ENCODE data around the gene KRT3.

KRT3 gene

GRCh38 chr12:52815676-52816588, 20.0 kb upstream of the KRT3 start:
- Histone ChIP-seq H3K9ac (ENCODE audit: low read length) (no peak overlapping the region), H3K36me3 (ENCODE audit: control insufficient read depth, insufficient read depth, low read length) (no peaks in the 10 kb centered on the region), H3K4me1 (ENCODE audit: control insufficient read depth, insufficient read depth, low read length) (no peaks in the 10 kb centered on the region), H3K4me3 (ENCODE audit: low read length) (no peak overlapping the region), H3K27ac (ENCODE audit: low read depth, low read length) (no peak overlapping the region), H3K27me3 (ENCODE audit: control insufficient read depth, insufficient read depth, low read length) (no peaks in the 10 kb centered on the region)

GRCh38 chr12:52815161-52815560, 19.2 kb upstream of the KRT3 start:
- Histone ChIP-seq H3K27me3 (ENCODE audit: control insufficient read depth, insufficient read depth, low read length) (no peaks in the 10 kb centered on the region), H3K4me1 (ENCODE audit: control insufficient read depth, insufficient read depth, low read length) (no peaks in the 10 kb centered on the region), H3K27ac (ENCODE audit: low read depth, low read length) (no peak overlapping the region)

GRCh38 chr12:52814710-52815155, 18.8 kb upstream of the KRT3 start:
- Histone ChIP-seq H3K4me1 (ENCODE audit: control insufficient read depth, insufficient read depth, low read length) (no peaks in the 10 kb centered on the region), H3K27ac (ENCODE audit: low read depth, low read length) (no peak overlapping the region), H3K4me3 (ENCODE audit: low read length) (no peak overlapping the region), H3K9ac (ENCODE audit: low read length) (no peak overlapping the region), H3K36me3 (ENCODE audit: control insufficient read depth, insufficient read depth, low read length) (no peaks in the 10 kb centered on the region), H3K27me3 (ENCODE audit: control insufficient read depth, insufficient read depth, low read length) (no peaks in the 10 kb centered on the region)

More at GRCh38 chr12:52815161-52815560, 19.2 kb upstream of the KRT3 start:
- Histone ChIP-seq H3K9ac (ENCODE audit: low read length) (no peak overlapping the region), H3K36me3 (ENCODE audit: control insufficient read depth, insufficient read depth, low read length) (no peaks in the 10 kb centered on the region), H3K4me3 (ENCODE audit: low read length) (no peak overlapping the region)

GRCh38 chr12:52813885-52814709, 18.2 kb upstream of the KRT3 start, which contains the start of gene KRT4:
Gene KRT4 (minus strand): TSS chr12:52814116. CDS start chr12:52814058, 58 bp downstream.
- Histone ChIP-seq H3K4me3 (ENCODE audit: low read length) (no peak within 1 kb of the TSS), H3K9ac (ENCODE audit: low read length) (no peak within 1 kb of the TSS), H3K36me3 (ENCODE audit: control insufficient read depth, insufficient read depth, low read length) (no peaks in the 10 kb centered on the region), H3K4me1 (ENCODE audit: control insufficient read depth, insufficient read depth, low read length) (no peaks in the 10 kb centered on the region), H3K27ac (ENCODE audit: low read depth, low read length) (no peak within 1 kb of the TSS), H3K27me3 (ENCODE audit: control insufficient read depth, insufficient read depth, low read length) (no peaks in the 10 kb centered on the region)

- Histone ChIP-seq H3K27me3 (ENCODE audit: control insufficient read depth, insufficient read depth, low read length) (no peaks in the 10 kb centered on the region), H3K4me3 (ENCODE audit: low read length) (no peak overlapping the region), H3K27ac (ENCODE audit: low read depth, low read length) (no peak overlapping the region), H3K4me1 (ENCODE audit: control insufficient read depth, insufficient read depth, low read length) (no peaks in the 10 kb centered on the region), H3K9ac (ENCODE audit: low read length) (no peak overlapping the region), H3K36me3 (ENCODE audit: control insufficient read depth, insufficient read depth, low read length) (no peaks in the 10 kb centered on the region)
These were observed 17.4 kb upstream of the KRT3 start for GRCh38 chr12:52813203-52813819.

GRCh38 chr12:52812749-52813148, 16.8 kb upstream of the KRT3 start:
- H3K27me3 ChIP-seq (ENCODE audit: control insufficient read depth, insufficient read depth, low read length), result no peaks in the 10 kb centered on the region
- H3K4me1 ChIP-seq (ENCODE audit: control insufficient read depth, insufficient read depth, low read length), result no peaks in the 10 kb centered on the region
- H3K4me3 ChIP-seq (ENCODE audit: low read length), result no peak overlapping the region
- no peaks in the 10 kb centered on the region for H3K36me3 ChIP-seq (ENCODE audit: control insufficient read depth, insufficient read depth, low read length)
- H3K27ac ChIP-seq (ENCODE audit: low read depth, low read length), result no peak overlapping the region
- no peak overlapping the region for H3K9ac ChIP-seq (ENCODE audit: low read length)

- Histone ChIP-seq H3K9ac (ENCODE audit: low read length) (no peak overlapping the region), H3K27me3 (ENCODE audit: control insufficient read depth, insufficient read depth, low read length) (no peaks in the 10 kb centered on the region), H3K4me3 (ENCODE audit: low read length) (no peak overlapping the region), H3K27ac (ENCODE audit: low read depth, low read length) (no peak overlapping the region), H3K36me3 (ENCODE audit: control insufficient read depth, insufficient read depth, low read length) (no peaks in the 10 kb centered on the region), H3K4me1 (ENCODE audit: control insufficient read depth, insufficient read depth, low read length) (no peaks in the 10 kb centered on the region)
These were observed 16.1 kb upstream of the KRT3 start for GRCh38 chr12:52812073-52812400.

- H3K4me3 ChIP-seq (ENCODE audit: low read length), result no peak overlapping the region
- H3K9ac ChIP-seq (ENCODE audit: low read length), result no peak overlapping the region
- no peaks in the 10 kb centered on the region for H3K4me1 ChIP-seq (ENCODE audit: control insufficient read depth, insufficient read depth, low read length)
- no peak overlapping the region for H3K27ac ChIP-seq (ENCODE audit: low read depth, low read length)
- H3K27me3 ChIP-seq (ENCODE audit: control insufficient read depth, insufficient read depth, low read length), result no peaks in the 10 kb centered on the region
- H3K36me3 ChIP-seq (ENCODE audit: control insufficient read depth, insufficient read depth, low read length), result no peaks in the 10 kb centered on the region
These were observed 15.5 kb upstream of the KRT3 start for GRCh38 chr12:52811191-52812072.

- no peaks in the 10 kb centered on the region for H3K27me3 ChIP-seq (ENCODE audit: control insufficient read depth, insufficient read depth, low read length)
- no peak overlapping the region for H3K4me3 ChIP-seq (ENCODE audit: low read length)
- no peaks in the 10 kb centered on the region for H3K4me1 ChIP-seq (ENCODE audit: control insufficient read depth, insufficient read depth, low read length)
- no peak overlapping the region for H3K27ac ChIP-seq (ENCODE audit: low read depth, low read length)
- no peak overlapping the region for H3K9ac ChIP-seq (ENCODE audit: low read length)
- H3K36me3 ChIP-seq (ENCODE audit: control insufficient read depth, insufficient read depth, low read length), result no peaks in the 10 kb centered on the region
These were observed 14.6 kb upstream of the KRT3 start for GRCh38 chr12:52810554-52810953.

GRCh38 chr12:52809166-52809565, 13.2 kb upstream of the KRT3 start:
- Histone ChIP-seq H3K4me3 (ENCODE audit: low read length) (no peak overlapping the region), H3K27me3 (ENCODE audit: control insufficient read depth, insufficient read depth, low read length) (no peaks in the 10 kb centered on the region), H3K27ac (ENCODE audit: low read depth, low read length) (no peak overlapping the region), H3K9ac (ENCODE audit: low read length) (no peak overlapping the region), H3K4me1 (ENCODE audit: control insufficient read depth, insufficient read depth, low read length) (no peaks in the 10 kb centered on the region), H3K36me3 (ENCODE audit: control insufficient read depth, insufficient read depth, low read length) (no peaks in the 10 kb centered on the region)

- Histone ChIP-seq H3K4me3 (ENCODE audit: low read length) (no peak overlapping the region), H3K27me3 (ENCODE audit: control insufficient read depth, insufficient read depth, low read length) (no peaks in the 10 kb centered on the region), H3K9ac (ENCODE audit: low read length) (no peak overlapping the region), H3K36me3 (ENCODE audit: control insufficient read depth, insufficient read depth, low read length) (no peaks in the 10 kb centered on the region), H3K4me1 (ENCODE audit: control insufficient read depth, insufficient read depth, low read length) (no peaks in the 10 kb centered on the region), H3K27ac (ENCODE audit: low read depth, low read length) (no peak overlapping the region)
These were observed 12.8 kb upstream of the KRT3 start for GRCh38 chr12:52808573-52809160.

Data from rectal smooth muscle tissue (tissue), 1 donor.